Erythroblast (primary cell): ENCODE measurements around the gene DDAH2.

Experiments used
- GATA1 ChIP-seq: IDR thresholded peaks from 2 replicates; pipeline ENCODE4 v1.6.1; 2011; ENCODE audit warnings: low read depth, mild to moderate bottlenecking, control low read depth, low read length, moderate library complexity
- POLR2A ChIP-seq: IDR thresholded peaks from 2 replicates; pipeline ENCODE4 v1.6.1; 2011; ENCODE audit warnings: mild to moderate bottlenecking, low read length

- TF ChIP-seq POLR2A (no peak), GATA1 (no peak)
These were observed 21.4 kb downstream of the DDAH2 start for GRCh38 chr6:31707701-31708100.
